ENCODE measurements around the gene CCR2.

The CCR2 gene

DNA sequence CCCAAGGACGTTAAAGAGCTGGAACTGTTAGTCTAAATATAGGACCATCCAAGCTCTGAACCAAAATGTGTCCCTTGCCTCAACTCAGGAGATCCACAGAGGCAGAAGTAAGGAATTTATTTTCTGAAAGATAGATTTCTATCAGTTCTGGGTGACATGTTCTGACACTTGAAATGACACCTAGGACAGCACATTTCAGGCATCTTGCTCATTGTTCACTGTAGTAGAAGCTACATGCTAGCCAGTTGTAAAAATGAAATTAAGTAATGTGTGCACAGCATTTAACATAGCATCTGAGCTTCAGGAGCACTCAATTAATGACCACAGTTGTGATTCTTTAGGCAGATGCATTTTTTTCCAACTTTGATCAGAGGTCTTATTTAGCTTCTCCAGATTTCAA lies 567 bp downstream of the CCR2 start:
- DNase-seq (ENCODE audit: low read depth in 4 of 4, low spot score in 1 of 4): no peak

DNA sequence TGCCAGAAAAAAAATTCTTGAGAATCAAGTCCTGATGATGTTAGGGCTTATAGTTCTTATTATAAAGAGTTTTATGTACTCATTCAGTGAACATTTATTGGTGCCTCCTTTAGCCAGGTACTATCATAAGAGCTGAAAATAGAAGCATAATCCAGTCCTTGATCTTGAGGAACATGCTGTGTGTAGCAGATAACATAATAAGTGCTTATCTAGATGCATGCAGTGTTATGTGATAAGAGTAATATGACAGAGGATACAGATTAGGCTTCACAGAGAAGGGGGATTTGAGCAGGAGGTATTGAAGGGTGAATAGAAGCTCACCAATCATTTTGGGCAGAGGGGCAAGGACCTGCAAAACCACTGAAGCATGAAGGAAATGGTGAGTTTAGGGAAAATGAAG lies 1.1 kb downstream of the CCR2 start:
- no peak for DNase-seq (ENCODE audit: low read depth in 4 of 4, low spot score in 1 of 4)

DNA sequence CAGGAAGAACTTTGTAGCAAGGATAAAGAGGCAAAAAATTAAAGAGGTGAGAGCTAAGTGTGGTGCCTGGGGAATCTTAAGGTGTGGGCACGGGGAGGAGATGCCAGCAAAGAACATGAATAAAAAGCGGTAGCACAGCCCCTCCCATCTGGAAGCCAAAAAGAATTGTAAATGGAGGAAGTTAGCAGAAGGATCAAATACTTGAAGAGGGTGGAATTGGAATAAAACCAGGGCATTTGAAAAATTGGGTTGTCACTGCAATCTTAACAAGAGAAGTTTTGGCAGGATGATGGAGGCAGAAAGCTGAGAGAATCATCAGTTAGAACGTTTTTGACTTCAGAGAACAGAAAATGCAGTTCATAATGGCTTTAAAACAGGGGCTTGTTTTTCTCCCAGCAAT lies 2.4 kb downstream of the CCR2 start:
- DNase-seq (ENCODE audit: low read depth in 4 of 4, low spot score in 1 of 4): no peak

DNA sequence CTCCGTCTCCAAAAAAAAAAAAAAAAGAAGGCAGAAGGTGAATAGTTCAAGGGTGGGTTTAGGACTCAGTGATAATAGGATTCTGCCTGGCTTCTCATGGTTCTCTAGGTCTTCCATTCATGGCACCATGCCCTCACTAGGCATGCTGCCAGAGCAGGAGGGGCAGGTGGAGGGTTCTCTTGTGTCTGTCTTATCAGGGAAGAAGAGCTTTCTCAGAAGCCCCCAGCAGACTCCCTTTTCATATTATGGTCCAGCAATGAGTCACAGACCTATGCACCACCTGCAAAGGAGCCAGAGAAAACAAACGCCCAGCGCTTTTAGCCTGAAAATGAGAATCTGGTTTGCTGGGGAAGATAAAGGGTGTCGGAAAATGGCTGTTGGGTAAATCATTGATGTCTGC lies 3.0 kb downstream of the CCR2 start:
- no peak for DNase-seq (ENCODE audit: low read depth in 4 of 4, low spot score in 1 of 4)

DNA sequence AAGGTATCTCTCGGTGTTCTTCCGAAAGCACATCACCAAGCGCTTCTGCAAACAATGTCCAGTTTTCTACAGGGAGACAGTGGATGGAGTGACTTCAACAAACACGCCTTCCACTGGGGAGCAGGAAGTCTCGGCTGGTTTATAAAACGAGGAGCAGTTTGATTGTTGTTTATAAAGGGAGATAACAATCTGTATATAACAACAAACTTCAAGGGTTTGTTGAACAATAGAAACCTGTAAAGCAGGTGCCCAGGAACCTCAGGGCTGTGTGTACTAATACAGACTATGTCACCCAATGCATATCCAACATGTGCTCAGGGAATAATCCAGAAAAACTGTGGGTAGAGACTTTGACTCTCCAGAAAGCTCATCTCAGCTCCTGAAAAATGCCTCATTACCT lies 4.6 kb downstream of the CCR2 start:
- no peak for DNase-seq (ENCODE audit: low read depth in 4 of 4, low spot score in 1 of 4)

DNA sequence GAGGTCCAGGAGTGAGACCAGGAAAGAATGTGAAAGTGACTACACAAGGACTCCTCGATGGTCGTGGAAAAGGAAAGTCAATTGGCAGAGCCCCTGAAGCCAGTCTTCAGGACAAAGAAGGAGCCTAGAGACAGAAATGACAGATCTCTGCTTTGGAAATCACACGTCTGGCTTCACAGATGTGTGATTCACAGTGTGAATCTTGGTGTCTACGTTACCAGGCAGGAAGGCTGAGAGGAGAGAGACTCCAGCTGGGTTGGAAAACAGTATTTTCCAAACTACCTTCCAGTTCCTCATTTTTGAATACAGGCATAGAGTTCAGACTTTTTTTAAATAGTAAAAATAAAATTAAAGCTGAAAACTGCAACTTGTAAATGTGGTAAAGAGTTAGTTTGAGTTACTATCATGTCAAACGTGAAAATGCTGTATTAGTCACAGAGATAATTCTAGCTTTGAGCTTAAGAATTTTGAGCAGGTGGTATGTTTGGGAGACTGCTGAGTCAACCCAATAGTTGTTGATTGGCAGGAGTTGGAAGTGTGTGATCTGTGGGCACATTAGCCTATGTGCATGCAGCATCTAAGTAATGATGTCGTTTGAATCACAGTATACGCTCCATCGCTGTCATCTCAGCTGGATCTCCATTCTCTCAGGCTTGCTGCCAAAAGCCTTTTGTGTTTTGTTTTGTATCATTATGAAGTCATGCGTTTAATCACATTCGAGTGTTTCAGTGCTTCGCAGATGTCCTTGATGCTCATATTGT lies 6.0 kb downstream of the CCR2 start:
- DNase-seq (ENCODE audit: low read depth in 4 of 4, low spot score in 1 of 4): no peak

DNA sequence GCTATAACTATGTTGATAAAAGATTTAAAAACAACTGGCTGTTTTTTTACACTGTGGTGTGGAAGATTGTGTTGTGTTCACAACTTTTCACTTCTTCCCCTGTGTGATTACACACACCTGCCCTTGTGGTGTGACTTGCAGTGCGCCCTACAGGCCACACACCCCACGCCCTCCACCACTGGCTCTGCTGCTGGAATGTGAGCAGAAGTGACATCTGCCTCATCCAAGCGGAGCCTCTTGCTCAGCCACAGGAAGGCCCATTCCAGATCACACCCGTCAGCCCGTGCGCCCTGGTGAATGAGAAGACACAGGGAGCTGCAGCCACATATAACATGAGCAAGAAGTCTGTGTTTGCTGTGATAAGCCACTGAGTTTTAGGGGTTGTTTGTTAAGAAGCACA lies 7.0 kb downstream of the CCR2 start:
- no peak for DNase-seq (ENCODE audit: low read depth in 4 of 4, low spot score in 1 of 4)

DNA sequence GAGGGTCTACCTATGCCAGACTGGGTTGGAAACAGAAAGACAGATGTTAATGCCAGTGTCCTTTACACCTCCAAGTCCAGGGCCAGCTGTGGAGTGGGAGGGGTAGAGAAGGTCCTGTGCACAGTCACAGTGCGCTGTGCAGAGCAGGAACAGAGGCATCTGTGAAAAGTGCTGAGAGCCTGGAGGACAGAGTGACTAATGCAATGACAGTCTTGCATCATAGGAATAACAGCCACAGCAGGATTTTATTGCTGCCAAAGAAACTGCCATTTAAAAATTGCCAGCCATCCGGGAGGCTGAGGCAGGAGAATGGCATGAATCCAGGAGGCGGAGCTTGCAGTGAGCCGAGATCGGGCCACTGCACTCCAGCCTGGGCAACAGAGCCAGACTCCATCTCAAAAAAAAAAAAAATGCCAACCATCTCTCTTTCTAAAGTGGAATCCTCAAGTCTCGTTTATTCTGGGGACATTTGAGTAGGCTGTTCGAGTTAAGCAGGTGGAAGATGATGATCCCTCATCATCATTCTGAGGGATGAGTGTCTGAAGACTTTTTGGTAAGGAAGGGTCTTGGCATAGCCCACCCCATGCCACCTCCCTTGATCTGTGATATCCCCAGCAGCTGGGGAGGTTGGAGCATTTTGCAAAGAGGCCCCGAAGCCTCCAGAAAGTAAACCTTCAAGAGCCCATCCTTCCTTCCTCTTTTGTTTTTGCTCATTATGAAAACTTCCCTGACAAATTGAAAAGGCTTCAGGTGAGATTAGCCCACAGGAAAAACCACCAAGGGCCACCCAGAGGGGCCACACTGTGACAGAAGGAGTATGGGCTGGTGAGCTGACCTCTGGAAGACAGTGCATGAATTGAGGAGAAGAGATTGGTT lies 7.7 kb downstream of the CCR2 start:
- no peak for DNase-seq (ENCODE audit: low read depth in 4 of 4, low spot score in 1 of 4)

DNA sequence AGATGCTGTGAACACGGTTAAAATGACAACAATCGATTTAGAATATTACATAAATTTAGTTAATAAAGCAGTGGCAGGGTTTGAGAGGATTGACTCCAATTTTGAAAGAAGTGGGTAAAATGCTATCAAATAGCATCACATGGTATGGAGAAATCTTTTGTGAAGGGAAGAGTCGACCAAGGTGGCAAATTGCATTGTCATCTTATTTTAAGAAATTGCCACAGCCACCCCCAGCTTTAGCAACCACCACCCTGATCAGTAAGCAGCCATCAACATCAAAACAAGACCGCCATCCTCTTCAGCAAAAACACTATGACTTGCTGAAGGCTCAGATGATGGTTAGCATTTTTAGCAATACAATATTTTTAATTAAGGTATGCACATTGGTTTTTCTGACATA lies 11.1 kb downstream of the CCR2 start:
- DNase-seq (ENCODE audit: low read depth in 4 of 4, low spot score in 1 of 4): no peak

DNA sequence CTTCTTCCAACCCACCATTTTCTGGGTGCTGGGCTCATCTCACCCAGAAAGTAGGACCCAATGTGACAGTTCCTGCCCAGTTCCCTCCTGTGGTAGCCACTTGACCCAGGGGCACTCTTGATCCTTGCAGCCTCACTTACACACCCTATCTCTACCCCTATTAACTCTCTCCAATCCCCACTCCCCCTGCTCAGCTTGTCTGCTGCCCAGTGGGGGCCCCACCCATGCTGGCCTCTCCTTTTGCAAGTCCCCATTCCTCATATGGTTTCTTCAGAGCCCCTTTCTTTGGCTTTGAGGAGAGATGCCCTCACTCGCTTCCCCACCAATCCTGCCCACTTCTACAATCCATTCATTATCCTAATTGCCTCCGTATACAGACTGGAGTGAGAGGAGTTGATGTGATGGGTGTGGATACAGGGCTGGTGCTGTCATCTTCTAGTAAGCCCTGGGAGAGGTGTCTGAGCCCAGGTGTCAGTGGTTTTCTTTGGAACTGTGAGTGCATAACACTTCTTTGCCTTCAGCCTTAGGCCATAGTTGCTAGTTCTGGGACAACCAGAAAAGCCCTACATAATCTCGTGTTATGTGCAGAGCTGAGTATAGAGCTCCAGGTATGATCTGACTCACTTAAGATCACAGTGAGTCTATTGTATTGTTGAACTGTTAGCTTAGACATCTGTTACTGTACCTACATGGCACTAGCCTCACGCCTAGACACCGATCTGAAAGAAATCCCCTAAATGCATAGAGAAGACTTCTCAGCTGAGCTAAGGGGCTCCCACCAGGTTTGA lies 12.0 kb downstream of the CCR2 start:
- DNase-seq (ENCODE audit: low read depth in 4 of 4, low spot score in 1 of 4): no peak

DNA sequence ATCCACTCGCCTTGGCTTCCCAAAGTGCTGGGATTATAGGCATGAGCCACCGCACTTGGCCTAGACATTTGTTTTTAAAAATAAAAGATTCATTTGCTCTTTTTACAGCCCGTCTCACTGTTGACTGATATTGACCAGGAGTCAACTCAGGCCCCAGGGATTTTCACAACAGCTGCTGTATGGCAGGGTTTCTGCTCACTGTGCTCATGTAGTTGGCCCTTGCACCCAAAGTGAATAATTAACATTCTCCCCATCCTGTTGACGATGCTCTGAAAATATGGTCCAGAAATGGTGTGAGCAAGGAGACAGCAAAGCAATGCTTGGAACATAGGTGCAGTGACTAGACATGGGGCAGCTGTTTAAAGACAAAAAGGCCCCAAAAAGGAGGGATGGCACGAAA lies 13.9 kb downstream of the CCR2 start:
- DNase-seq (ENCODE audit: low read depth in 4 of 4, low spot score in 1 of 4): no peak

DNA sequence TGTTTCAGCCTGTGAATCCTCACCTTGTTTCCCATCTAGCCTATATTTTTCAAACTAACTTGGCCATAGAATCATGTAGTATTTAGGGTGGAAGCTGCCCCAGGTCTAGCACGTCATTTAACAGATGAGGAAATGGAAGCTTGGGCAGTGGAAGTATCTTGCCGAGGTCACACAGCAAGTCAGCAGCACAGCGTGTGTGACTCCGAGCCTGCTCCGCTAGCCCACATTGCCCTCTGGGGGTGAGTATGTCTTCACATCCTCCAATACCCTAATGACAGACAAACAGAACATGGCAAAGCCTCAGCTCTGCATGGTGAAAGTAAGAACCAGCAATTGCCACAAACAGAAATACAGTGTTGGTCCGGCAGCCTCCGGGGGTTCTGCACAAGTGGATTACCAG lies 14.7 kb downstream of the CCR2 start:
- DNase-seq (ENCODE audit: low read depth in 4 of 4, low spot score in 1 of 4): peak in 1 of 4 experiments; percentile 37

DNA sequence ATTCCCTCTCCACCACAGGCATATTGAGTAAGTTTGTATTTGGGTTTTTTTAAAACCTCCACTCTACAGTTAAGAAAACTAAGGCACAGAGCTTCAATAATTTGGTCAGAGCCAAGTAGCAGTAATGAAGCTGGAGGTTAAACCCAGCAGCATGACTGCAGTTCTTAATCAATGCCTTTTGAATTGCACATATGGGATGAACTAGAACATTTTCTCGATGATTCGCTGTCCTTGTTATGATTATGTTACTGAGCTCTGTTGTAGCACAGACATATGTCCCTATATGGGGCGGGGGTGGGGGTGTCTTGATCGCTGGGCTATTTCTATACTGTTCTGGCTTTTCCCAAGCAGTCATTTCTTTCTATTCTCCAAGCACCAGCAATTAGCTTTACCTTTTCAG lies 15.2 kb downstream of the CCR2 start:
- DNase-seq (ENCODE audit: low read depth in 4 of 4, low spot score in 1 of 4): no peak

DNA sequence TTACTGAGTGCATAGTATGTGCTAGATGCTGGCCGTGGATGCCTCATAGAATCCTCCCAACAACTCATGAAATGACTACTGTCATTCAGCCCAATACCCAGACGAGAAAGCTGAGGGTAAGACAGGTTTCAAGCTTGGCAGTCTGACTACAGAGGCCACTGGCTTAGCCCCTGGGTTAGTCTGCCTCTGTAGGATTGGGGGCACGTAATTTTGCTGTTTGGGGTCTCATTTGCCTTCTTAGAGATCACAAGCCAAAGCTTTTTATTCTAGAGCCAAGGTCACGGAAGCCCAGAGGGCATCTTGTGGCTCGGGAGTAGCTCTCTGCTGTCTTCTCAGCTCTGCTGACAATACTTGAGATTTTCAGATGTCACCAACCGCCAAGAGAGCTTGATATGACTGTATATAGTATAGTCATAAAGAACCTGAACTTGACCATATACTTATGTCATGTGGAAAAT lies 15.8 kb downstream of the CCR2 start:
- DNase-seq (ENCODE audit: low read depth in 4 of 4, low spot score in 1 of 4): peak in 1 of 4 experiments; percentile 25

DNA sequence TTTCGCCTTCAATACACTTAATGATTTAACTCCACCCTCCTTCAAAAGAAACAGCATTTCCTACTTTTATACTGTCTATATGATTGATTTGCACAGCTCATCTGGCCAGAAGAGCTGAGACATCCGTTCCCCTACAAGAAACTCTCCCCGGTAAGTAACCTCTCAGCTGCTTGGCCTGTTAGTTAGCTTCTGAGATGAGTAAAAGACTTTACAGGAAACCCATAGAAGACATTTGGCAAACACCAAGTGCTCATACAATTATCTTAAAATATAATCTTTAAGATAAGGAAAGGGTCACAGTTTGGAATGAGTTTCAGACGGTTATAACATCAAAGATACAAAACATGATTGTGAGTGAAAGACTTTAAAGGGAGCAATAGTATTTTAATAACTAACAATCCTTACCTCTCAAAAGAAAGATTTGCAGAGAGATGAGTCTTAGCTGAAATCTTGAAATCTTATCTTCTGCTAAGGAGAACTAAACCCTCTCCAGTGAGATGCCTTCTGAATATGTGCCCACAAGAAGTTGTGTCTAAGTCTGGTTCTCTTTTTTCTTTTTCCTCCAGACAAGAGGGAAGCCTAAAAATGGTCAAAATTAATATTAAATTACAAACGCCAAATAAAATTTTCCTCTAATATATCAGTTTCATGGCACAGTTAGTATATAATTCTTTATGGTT lies 17.1 kb downstream of the CCR2 start, which contains the start of gene CCR5:
Gene CCR5, plus strand, starts transcription at position 108 of the 680 bp plus-strand sequence. CDS start 1,957 bp downstream, outside the sequence.
- no peak for DNase-seq (ENCODE audit: low read depth in 4 of 4, low spot score in 1 of 4)

DNA sequence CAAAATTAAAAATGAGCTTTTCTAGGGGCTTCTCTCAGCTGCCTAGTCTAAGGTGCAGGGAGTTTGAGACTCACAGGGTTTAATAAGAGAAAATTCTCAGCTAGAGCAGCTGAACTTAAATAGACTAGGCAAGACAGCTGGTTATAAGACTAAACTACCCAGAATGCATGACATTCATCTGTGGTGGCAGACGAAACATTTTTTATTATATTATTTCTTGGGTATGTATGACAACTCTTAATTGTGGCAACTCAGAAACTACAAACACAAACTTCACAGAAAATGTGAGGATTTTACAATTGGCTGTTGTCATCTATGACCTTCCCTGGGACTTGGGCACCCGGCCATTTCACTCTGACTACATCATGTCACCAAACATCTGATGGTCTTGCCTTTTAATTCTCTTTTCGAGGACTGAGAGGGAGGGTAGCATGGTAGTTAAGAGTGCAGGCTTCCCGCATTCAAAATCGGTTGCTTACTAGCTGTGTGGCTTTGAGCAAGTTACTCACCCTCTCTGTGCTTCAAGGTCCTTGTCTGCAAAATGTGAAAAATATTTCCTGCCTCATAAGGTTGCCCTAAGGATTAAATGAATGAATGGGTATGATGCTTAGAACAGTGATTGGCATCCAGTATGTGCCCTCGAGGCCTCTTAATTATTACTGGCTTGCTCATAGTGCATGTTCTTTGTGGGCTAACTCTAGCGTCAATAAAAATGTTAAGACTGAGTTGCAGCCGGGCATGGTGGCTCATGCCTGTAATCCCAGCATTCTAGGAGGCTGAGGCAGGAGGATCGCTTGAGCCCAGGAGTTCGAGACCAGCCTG lies 17.8 kb downstream of the CCR2 start:
- no peak for DNase-seq (ENCODE audit: low read depth in 4 of 4, low spot score in 1 of 4)

DNA sequence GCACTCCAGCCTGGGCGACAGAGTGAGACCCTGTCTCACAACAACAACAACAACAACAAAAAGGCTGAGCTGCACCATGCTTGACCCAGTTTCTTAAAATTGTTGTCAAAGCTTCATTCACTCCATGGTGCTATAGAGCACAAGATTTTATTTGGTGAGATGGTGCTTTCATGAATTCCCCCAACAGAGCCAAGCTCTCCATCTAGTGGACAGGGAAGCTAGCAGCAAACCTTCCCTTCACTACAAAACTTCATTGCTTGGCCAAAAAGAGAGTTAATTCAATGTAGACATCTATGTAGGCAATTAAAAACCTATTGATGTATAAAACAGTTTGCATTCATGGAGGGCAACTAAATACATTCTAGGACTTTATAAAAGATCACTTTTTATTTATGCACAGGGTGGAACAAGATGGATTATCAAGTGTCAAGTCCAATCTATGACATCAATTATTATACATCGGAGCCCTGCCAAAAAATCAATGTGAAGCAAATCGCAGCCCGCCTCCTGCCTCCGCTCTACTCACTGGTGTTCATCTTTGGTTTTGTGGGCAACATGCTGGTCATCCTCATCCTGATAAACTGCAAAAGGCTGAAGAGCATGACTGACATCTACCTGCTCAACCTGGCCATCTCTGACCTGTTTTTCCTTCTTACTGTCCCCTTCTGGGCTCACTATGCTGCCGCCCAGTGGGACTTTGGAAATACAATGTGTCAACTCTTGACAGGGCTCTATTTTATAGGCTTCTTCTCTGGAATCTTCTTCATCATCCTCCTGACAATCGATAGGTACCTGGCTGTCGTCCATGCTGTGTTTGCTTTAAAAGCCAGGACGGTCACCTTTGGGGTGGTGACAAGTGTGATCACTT lies 18.8 kb downstream of the CCR2 start:
- DNase-seq (ENCODE audit: low read depth in 4 of 4, low spot score in 1 of 4): no peak

DNA sequence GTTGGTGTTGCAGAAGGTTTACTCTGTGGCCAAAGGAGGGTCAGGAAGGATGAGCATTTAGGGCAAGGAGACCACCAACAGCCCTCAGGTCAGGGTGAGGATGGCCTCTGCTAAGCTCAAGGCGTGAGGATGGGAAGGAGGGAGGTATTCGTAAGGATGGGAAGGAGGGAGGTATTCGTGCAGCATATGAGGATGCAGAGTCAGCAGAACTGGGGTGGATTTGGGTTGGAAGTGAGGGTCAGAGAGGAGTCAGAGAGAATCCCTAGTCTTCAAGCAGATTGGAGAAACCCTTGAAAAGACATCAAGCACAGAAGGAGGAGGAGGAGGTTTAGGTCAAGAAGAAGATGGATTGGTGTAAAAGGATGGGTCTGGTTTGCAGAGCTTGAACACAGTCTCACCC lies 20.8 kb downstream of the CCR2 start:
- no peak for DNase-seq (ENCODE audit: low read depth in 4 of 4, low spot score in 1 of 4)

DNA sequence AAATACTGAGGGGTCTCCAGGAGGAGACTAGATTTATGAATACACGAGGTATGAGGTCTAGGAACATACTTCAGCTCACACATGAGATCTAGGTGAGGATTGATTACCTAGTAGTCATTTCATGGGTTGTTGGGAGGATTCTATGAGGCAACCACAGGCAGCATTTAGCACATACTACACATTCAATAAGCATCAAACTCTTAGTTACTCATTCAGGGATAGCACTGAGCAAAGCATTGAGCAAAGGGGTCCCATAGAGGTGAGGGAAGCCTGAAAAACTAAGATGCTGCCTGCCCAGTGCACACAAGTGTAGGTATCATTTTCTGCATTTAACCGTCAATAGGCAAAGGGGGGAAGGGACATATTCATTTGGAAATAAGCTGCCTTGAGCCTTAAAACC lies 21.3 kb downstream of the CCR2 start:
- no peak for DNase-seq (ENCODE audit: low read depth in 4 of 4, low spot score in 1 of 4)

All from stimulated activated CD4-positive, alpha-beta T cell treated with anti-CD3 and anti-CD28 coated beads, Interleukin-1b, Interleukin-23, amount 100 ng/mL, for 24 hours (primary cell).